ENCODE measurements around the gene NRARP.
A peak's percentile ranks its signal among the peaks of the same experiment; 100 is the strongest.
"Not testable (repeated sequence)": the region's sequence is repeated elsewhere in the genome, so short reads cannot be mapped to it uniquely, and the experiment has no call there.

The NRARP gene

DNA sequence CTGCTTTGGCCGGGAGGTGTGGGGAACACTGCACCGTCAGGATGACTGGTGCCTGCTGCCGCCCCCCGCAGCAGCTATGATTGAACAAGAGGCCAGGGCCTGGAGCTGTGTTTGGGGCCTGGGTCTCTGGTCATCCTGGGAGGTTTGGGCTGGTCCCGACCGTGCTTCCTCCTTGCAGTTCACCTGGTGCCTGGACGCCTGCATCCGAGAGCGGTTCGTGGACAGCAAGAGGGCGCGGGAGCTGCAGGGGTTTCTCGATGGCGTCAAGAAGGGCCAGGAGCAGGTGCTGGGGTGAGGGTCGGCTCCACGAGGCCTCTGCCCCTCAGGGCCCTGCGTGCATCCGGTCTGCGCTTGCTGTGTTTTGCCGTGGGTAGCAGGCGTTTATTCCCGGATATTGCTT is 38.0 kb downstream of the NRARP start:
- Histone ChIP-seq H3K79me2 (ENCODE audit: low read length) (no peaks in the 10 kb centered on the region), H3K4me2 (ENCODE audit: low read length) (no peak overlapping the region), H3K27ac (ENCODE audit: low read length) (no peak overlapping the region), H2AFZ (ENCODE audit: low read depth, low read length) (no peak overlapping the region), H3K9me3 (ENCODE audit: insufficient read depth, low read length) (no peaks in the 10 kb centered on the region), H3K36me3 (replicated peaks; ENCODE audit: low read depth, low read length) (peaks cover 27% of the 10 kb centered on the region), H3K27me3 (ENCODE audit: low read depth, low read length) (no peaks in the 10 kb centered on the region), H3K4me1 (ENCODE audit: low read length) (no peaks in the 10 kb centered on the region), H3K4me3 (ENCODE audit: low read length) (no peak overlapping the region), H3K9ac (ENCODE audit: low read length) (no peak overlapping the region), H4K20me1 (ENCODE audit: insufficient read depth, low read length) (no peaks in the 10 kb centered on the region)
- TF ChIP-seq EZH2phosphoT487 (IDR thresholded peaks at IDR 0.05; ENCODE audit: low read depth), result no peak

DNA sequence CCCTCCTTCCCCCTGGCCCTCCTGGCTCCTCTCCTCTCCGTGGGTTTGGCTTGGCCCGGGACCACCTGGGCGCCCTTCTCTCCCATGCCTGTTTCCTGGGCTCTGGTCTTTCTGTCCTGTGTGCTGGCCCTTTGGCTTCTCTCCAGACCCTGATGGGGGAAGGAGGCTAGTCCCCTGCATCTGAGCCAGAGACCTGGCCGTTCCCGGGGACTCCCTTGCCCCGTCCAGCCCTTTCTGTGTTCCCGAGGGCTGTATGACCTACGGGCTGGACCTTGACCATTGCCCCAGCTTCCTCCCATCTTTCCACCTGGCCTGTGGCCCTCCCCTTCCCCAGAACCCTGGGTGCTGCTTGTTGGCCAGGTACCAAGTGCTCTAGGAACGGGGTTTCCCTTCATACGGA is 38.6 kb downstream of the NRARP start:
- no peak for TF ChIP-seq CTCF (IDR thresholded peaks at IDR 0.05; ENCODE audit: low read depth, low read length)
- TF ChIP-seq EZH2phosphoT487 (IDR thresholded peaks at IDR 0.05; ENCODE audit: low read depth), result no peak
- Histone ChIP-seq H3K9ac (ENCODE audit: low read length) (no peak overlapping the region), H4K20me1 (ENCODE audit: insufficient read depth, low read length) (no peaks in the 10 kb centered on the region), H3K27me3 (ENCODE audit: low read depth, low read length) (no peaks in the 10 kb centered on the region), H2AFZ (ENCODE audit: low read depth, low read length) (no peak overlapping the region), H3K4me3 (ENCODE audit: low read length) (no peak overlapping the region), H3K36me3 (replicated peaks; ENCODE audit: low read depth, low read length) (peaks cover 26% of the 10 kb centered on the region), H3K4me2 (ENCODE audit: low read length) (no peak overlapping the region), H3K27ac (ENCODE audit: low read length) (no peak overlapping the region), H3K79me2 (ENCODE audit: low read length) (0 out of 2 replicates have a peak, but pooled peaks cover 3% of the 10 kb centered on the region), H3K4me1 (ENCODE audit: low read length) (no peaks in the 10 kb centered on the region), H3K9me3 (ENCODE audit: insufficient read depth, low read length) (no peaks in the 10 kb centered on the region)

GRCh38 chr9:137262909-137263285 is 39.2 kb downstream of the NRARP start:
- Histone ChIP-seq H3K79me2 (ENCODE audit: low read length) (0 out of 2 replicates have a peak, but pooled peaks cover 3% of the 10 kb centered on the region), H3K27me3 (ENCODE audit: low read depth, low read length) (no peaks in the 10 kb centered on the region), H3K4me2 (ENCODE audit: low read length) (no peak overlapping the region), H3K4me1 (ENCODE audit: low read length) (no peaks in the 10 kb centered on the region), H3K9me3 (ENCODE audit: insufficient read depth, low read length) (no peaks in the 10 kb centered on the region), H2AFZ (ENCODE audit: low read depth, low read length) (no peak overlapping the region), H3K9ac (ENCODE audit: low read length) (no peak overlapping the region), H4K20me1 (ENCODE audit: insufficient read depth, low read length) (no peaks in the 10 kb centered on the region), H3K36me3 (replicated peaks; ENCODE audit: low read depth, low read length) (peaks cover 24% of the 10 kb centered on the region), H3K4me3 (ENCODE audit: low read length) (no peak overlapping the region), H3K27ac (ENCODE audit: low read length) (no peak overlapping the region)
- TF ChIP-seq EZH2phosphoT487 (IDR thresholded peaks at IDR 0.05; ENCODE audit: low read depth) (no peak), CTCF (IDR thresholded peaks at IDR 0.05; ENCODE audit: low read depth, low read length) (no peak)

DNA sequence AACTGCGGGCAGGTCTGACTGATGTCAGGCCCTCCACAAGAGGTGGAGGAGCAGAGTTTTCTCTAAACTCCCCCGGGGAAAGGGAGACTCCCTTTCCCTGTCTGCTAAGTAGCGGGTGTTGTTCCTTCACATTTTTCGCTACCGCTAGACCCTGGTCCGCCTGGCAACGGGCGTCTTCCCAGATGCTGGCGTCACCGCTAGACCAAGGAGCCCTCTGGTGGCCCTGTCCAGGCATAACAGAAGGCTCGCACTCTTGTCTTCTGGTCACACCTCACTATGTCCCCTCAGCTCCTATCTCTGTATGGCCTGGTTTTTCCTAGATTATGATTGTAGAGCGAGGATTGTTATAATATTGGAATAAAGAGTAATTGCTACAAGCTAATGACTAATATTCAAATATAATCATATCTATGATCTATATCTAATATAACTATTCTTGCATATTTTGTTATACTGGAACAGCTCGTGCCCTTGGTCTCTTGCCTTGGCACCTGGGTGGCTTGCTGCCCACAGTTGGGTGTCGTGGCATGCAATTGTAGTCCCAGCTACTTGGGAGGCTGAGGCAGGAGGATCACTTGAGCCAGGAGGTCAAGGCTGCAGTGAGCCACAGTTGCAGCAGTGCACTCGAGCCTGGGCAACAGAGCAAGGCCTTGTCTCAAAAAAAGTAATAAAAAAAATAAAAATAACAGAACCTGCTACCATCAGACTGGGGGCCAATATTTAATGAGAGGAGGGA is 39.7 kb downstream of the NRARP start:
- H3K9ac ChIP-seq (ENCODE audit: low read length); H3K4me1 ChIP-seq (ENCODE audit: low read length); H3K27me3 ChIP-seq (ENCODE audit: low read depth, low read length); H4K20me1 ChIP-seq (ENCODE audit: insufficient read depth, low read length); H2AFZ ChIP-seq (ENCODE audit: low read depth, low read length); H3K79me2 ChIP-seq (ENCODE audit: low read length); H3K4me2 ChIP-seq (ENCODE audit: low read length); H3K27ac ChIP-seq (ENCODE audit: low read length); H3K9me3 ChIP-seq (ENCODE audit: insufficient read depth, low read length); H3K4me3 ChIP-seq (ENCODE audit: low read length): not testable (repeated sequence)
- TF ChIP-seq CTCF (IDR thresholded peaks at IDR 0.05; ENCODE audit: low read depth, low read length), result peak; percentile 28; the same call in 1 of the 2 replicates
- peaks cover 22% of the 10 kb centered on the region for H3K36me3 ChIP-seq (replicated peaks; ENCODE audit: low read depth, low read length)
